Neuronal stem cell (in vitro differentiated cells): ENCODE data around the gene GPR107. TPM values are rescaled to one million over a fixed set of nuclear protein-coding genes. Genes with fewer than 3 reads are reported as not detected.

Experiments used
- small RNA-seq: library from polyadenylated mRNA; stranded (forward); fragments of <200 nt; extraction: miRNeasy Mini kit (QIAGEN cat#:217004); gene quantifications from one replicate; pipeline ENCODE3, GENCODE V24; 2013; ENCODE audit not compliant: insufficient read depth

GPR107 gene

Small RNAs within 50 kb of the gene (small RNA-seq; reads per million reads assigned to genes)
- not detected for gene RF00019
